WTC11 (cell line): Measurements from ENCODE around the gene ANKRD13C.

Experiments used
- ARID4B ChIP-seq: sonication (generic); formaldehyde crosslinking; IDR thresholded peaks from 2 replicates; pipeline ENCODE4 v1.8.0; 2023; ENCODE audit warnings: missing genetic modification reagents, mild to moderate bottlenecking, borderline replicate concordance
- ATF3 ChIP-seq: sonication (generic); formaldehyde crosslinking; conservative IDR thresholded peaks from 2 replicates; pipeline ENCODE4 v1.8.1; 2022; ENCODE audit warnings: mild to moderate bottlenecking, missing genetic modification reagents
- CBFB ChIP-seq: sonication (generic); formaldehyde crosslinking; IDR thresholded peaks from 2 replicates; pipeline ENCODE4 v1.8.1; 2022; ENCODE audit warnings: mild to moderate bottlenecking, low read depth, missing genetic modification reagents
- CREB1 ChIP-seq: sonication (generic); formaldehyde crosslinking; IDR thresholded peaks from 2 replicates; pipeline ENCODE4 v1.8.0; 2023; ENCODE audit warnings: mild to moderate bottlenecking, missing genetic modification reagents
- CTCF ChIP-seq: fragments of 200-600 bp; IDR thresholded peaks from 2 replicates; pipeline ENCODE4 v1.8.0; 2022; ENCODE audit warnings: antibody characterized with exemption
- ETV6 ChIP-seq: sonication (generic); formaldehyde crosslinking; IDR thresholded peaks from 2 replicates; pipeline ENCODE4 v1.8.1; 2022; ENCODE audit warnings: mild to moderate bottlenecking, missing genetic modification reagents
- JAZF1 ChIP-seq: fragments of 250-450 bp; sonication (Bioruptor Pico); IDR thresholded peaks from 2 replicates; pipeline ENCODE4 v1.9.0; 2021; ENCODE audit warnings: moderate library complexity, mild to moderate bottlenecking, inconsistent platforms
- NR2C2 ChIP-seq: sonication (generic); formaldehyde crosslinking; IDR thresholded peaks from 2 replicates; pipeline ENCODE4 v1.8.0; 2022; ENCODE audit warnings: mild to moderate bottlenecking, missing genetic modification reagents
- SP1 ChIP-seq: sonication (generic); formaldehyde crosslinking; conservative IDR thresholded peaks from 2 replicates; pipeline ENCODE4 v1.8.1; 2022; ENCODE audit warnings: missing genetic modification reagents
- STAT6 ChIP-seq: sonication (generic); formaldehyde crosslinking; conservative IDR thresholded peaks from 2 replicates; pipeline ENCODE4 v1.8.1; 2023; ENCODE audit warnings: mild to moderate bottlenecking, low read depth, missing genetic modification reagents, moderate library complexity
- TEAD1 ChIP-seq: sonication (generic); formaldehyde crosslinking; IDR thresholded peaks from 2 replicates; pipeline ENCODE4 v1.8.0; 2022; ENCODE audit warnings: mild to moderate bottlenecking, missing genetic modification reagents
- ZBTB21 ChIP-seq: sonication (generic); formaldehyde crosslinking; IDR thresholded peaks from 2 replicates; pipeline ENCODE4 v1.8.1; 2023; ENCODE audit warnings: mild to moderate bottlenecking, missing genetic modification reagents, borderline replicate concordance
- ZNF138 ChIP-seq: sonication (generic); formaldehyde crosslinking; conservative IDR thresholded peaks from 2 replicates; pipeline ENCODE4 v1.8.1; 2022; ENCODE audit warnings: mild to moderate bottlenecking, moderate library complexity, missing genetic modification reagents

GRCh38 chr1:70256664-70257063 lies 97.9 kb downstream of the ANKRD13C start:
- TF ChIP-seq ATF3 (CRISPR knock-in tag) (no peak), CTCF (no peak), TEAD1 (no peak), CREB1 (CRISPR knock-in tag) (no peak), ETV6 (CRISPR knock-in tag) (no peak), ARID4B (CRISPR knock-in tag) (no peak), CBFB (CRISPR knock-in tag) (no peak), ZBTB21 (CRISPR knock-in tag) (no peak), NR2C2 (CRISPR knock-in tag) (no peak), JAZF1 (CRISPR knock-in tag) (no peak), STAT6 (CRISPR knock-in tag) (no peak), ZNF138 (no peak), SP1 (CRISPR knock-in tag) (no peak)
